Vagina (tissue), 2 donors: ENCODE data around the gene HOXA9. TPM values are rescaled to one million over a fixed set of nuclear protein-coding genes. Genes with fewer than 3 reads are reported as not detected.

Experiments used
- DNase-seq, 2 donors: peaks; one replicate each; pipeline ENCODE4 v3.0.0-alpha.2; 2017; ENCODE audit errors: extremely low spot score in 2 of 2
- H3K27ac ChIP-seq: fragments of 200-600 bp; sonication (generic); one replicate; pipeline ENCODE4 v1.5.1; 2019
- H3K27me3 ChIP-seq: fragments of 200-600 bp; sonication (generic); one replicate; pipeline ENCODE4 v1.5.1; 2019
- H3K36me3 ChIP-seq, 2 donors: fragments of 200-600 bp; sonication (generic); one replicate each; pipeline ENCODE4 v1.5.1; 2017 to 2019
- H3K4me1 ChIP-seq: fragments of 200-600 bp; sonication (generic); one replicate; pipeline ENCODE4 v1.5.1; 2019
- H3K4me3 ChIP-seq, 2 donors: fragments of 200-600 bp; sonication (generic); 1 replicate in 1 of 2; 2 replicates in 1 of 2; pipeline ENCODE4 v1.5.1; 2016 to 2019
- H3K9me3 ChIP-seq: fragments of 200-600 bp; sonication (generic); one replicate; pipeline ENCODE4 v1.5.1; 2019
- POLR2A ChIP-seq, 2 donors: fragments of 450-650 bp; IDR thresholded peaks; one replicate each; pipeline ENCODE4 v1.6.1; 2017; ENCODE audit warnings: antibody characterized with exemption in 2 of 2, mild to moderate bottlenecking in 2 of 2, moderate library complexity in 2 of 2
- POLR2AphosphoS5 ChIP-seq, 2 donors: sonication (generic); formaldehyde crosslinking; IDR thresholded peaks; one replicate each; pipeline ENCODE4 v1.9.0; 2017; ENCODE audit warnings: antibody characterized with exemption in 2 of 2, mild to moderate bottlenecking in 2 of 2, low read depth in 1 of 2; ENCODE audit not compliant: insufficient read depth in 1 of 2
- intact Hi-C: fragments of 100-400 bp; cut with DNase I; formaldehyde crosslinking; loops from one replicate; pipeline ENCODE4 v1.15.1; 2023
- total RNA-seq: library from RNA; depleted of rRNA; stranded (reverse); fragments of >200 nt; gene quantifications from one replicate; pipeline ENCODE4 v1.2.3, GENCODE V29; 2016
- TF ChIP-seq, protein P1 (sequence below), 3 experiments: fragments of 450-650 bp in 2 of 3; fragments of 200-600 bp in 1 of 3; sonication (generic) in 1 of 3; IDR thresholded peaks; one replicate each; pipeline ENCODE4 v1.5.1; 2017 to 2019; ENCODE audit warnings: antibody characterized with exemption in 3 of 3, mild to moderate bottlenecking in 2 of 3, moderate library complexity in 2 of 3

The HOXA9 gene
- total RNA-seq, 1 donor from 2014 or later, result 13.0 TPM

DNA sequence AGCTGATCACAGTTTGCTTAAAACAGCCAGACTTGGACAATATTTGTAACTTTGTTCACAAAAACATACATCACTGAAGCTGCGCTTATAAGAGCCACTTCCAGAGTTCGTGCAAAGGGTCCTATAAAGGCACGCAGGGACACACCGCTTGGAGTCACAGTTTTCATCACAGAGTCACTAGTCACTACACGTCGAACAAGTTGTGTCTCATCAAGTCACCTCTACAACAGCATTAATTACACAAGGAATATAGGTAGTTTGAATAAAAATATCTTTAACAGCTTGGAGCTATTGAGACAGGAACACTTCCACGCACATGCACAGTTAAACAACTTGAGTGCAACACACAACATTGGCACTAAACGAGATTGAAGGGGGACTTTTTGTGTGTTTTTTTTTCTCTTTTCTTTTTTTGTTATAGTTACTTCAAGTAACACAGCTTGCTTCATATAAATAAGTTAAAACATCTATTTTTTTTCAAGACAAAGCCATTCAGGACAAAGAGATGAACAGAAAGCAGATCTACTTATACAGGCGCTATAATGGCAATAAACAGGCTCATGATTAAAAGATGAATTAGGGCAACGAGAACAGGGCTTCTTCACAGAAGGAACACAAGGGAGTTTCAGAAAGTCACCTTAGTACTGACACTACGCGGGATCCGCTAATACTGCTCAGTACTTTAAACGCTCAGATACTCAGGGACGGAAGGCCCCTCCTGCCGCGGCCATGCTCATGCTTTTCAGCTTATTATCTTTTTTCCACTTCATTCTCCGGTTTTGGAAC lies 24.0 kb downstream of the HOXA9 start:
- Histone ChIP-seq H3K9me3 (no peaks in the 10 kb centered on the region), H3K27me3 (no peaks in the 10 kb centered on the region), H3K36me3 (peaks cover 0 to 11% of the 10 kb centered on the region in 2 donors), H3K4me1 (peaks cover 8% of the 10 kb centered on the region), H3K27ac (no peak overlapping the region), H3K4me3 (no peak overlapping the region)
- intact Hi-C loops, result no loop called here
- no peak for DNase-seq
- TF ChIP-seq POLR2AphosphoS5 (IDR thresholded peaks at IDR 0.05; ENCODE audit: insufficient read depth in 1 of 2, low read depth in 1 of 2) (no peak), POLR2A (IDR thresholded peaks at IDR 0.05) (no peak)
- TF ChIP-seq, protein P1, sequence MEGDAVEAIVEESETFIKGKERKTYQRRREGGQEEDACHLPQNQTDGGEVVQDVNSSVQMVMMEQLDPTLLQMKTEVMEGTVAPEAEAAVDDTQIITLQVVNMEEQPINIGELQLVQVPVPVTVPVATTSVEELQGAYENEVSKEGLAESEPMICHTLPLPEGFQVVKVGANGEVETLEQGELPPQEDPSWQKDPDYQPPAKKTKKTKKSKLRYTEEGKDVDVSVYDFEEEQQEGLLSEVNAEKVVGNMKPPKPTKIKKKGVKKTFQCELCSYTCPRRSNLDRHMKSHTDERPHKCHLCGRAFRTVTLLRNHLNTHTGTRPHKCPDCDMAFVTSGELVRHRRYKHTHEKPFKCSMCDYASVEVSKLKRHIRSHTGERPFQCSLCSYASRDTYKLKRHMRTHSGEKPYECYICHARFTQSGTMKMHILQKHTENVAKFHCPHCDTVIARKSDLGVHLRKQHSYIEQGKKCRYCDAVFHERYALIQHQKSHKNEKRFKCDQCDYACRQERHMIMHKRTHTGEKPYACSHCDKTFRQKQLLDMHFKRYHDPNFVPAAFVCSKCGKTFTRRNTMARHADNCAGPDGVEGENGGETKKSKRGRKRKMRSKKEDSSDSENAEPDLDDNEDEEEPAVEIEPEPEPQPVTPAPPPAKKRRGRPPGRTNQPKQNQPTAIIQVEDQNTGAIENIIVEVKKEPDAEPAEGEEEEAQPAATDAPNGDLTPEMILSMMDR (IDR thresholded peaks at IDR 0.05), result no peak

DNA sequence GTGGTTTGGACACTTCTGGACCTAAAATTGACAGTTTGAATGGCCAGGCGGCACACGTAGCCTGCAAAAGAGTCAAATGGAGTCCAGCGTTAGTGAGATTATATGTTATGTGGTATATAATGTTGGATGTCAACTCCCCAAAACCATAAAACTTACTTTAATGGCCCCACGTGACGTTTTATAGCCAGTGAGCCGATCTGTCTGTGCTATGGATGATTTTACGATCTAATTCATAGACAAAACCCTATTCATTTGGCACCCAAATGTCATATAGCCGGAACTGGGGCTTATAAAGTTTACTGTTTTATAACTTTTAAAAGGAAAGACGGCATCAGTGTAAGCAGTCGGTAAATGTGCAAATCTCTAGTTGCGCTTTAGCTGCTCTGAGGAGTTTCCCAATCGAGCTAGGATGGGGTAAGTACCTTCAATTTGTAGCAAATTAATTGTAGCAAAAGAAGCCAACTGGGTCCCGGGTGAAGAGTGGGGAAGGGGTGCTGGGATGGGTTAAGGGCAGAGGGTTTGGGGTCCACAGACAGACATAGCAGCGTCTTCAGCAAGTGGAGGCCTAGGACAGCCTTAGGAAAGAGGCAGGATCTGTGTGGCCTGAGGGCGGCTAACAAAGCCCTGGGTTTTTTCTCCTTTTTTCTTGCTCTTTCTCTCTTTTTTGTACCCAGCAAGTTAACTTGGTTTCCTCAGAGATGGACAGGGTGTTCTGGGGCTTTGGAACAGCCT lies 25.0 kb downstream of the HOXA9 start:
- Histone ChIP-seq H3K4me3 (no peak overlapping the region), H3K27ac (no peak overlapping the region), H3K4me1 (peaks cover 8% of the 10 kb centered on the region), H3K9me3 (no peaks in the 10 kb centered on the region), H3K27me3 (no peaks in the 10 kb centered on the region), H3K36me3 (peaks cover 0 to 11% of the 10 kb centered on the region in 2 donors)
- intact Hi-C loops, result no loop called here
- DNase-seq, result no peak
- TF ChIP-seq POLR2AphosphoS5 (IDR thresholded peaks at IDR 0.05; ENCODE audit: insufficient read depth in 1 of 2, low read depth in 1 of 2) (no peak), POLR2A (IDR thresholded peaks at IDR 0.05) (no peak)
- TF ChIP-seq, protein P1 (IDR thresholded peaks at IDR 0.05), result no peak

DNA sequence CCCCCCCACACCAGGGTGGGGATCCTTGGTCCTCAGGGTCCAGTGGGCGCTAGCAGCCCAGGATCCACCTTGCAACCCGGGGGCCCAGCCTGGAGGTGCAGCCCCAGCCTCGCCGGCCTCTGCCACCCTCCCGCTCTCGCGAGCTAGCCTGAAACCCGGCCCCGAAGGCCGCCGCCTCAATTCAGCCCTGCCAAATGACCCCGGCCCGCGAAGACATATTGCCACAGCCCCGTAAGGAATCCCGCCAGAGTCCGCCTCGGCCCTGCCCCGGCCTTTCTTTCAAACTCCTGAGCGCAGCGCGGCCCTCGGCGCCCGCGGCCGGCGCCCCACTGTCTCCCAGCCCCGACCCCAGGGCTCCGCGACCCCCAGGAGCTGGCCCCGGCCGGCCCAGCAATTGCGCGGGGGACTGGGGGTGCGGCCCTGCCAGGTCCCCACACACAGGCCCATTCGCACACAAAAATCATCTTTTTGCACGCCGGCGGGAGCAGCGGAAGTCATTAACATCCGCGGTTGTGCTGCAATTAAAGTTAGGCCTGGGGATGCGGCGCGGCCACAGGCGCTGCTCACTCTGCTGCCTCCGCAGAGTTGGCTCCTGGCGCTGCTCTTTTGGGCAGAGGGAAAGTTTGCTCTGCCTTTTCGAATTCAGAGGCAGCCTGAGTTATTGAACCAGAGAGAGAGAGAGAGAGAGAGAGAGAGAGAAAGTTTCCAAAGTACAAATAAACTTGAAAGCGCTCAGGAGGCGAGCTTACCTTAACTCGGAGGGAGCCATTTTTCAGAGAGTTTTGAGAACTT lies 25.8 kb downstream of the HOXA9 start:
- intact Hi-C loops, result no loop called here
- Histone ChIP-seq H3K36me3 (peaks cover 0 to 9% of the 10 kb centered on the region in 2 donors), H3K9me3 (no peaks in the 10 kb centered on the region), H3K27me3 (no peaks in the 10 kb centered on the region), H3K4me1 (peaks cover 8% of the 10 kb centered on the region), H3K27ac (no peak overlapping the region), H3K4me3 (peak overlapping the region in 1 of 2 donors; percentile 23)
- DNase-seq, result no peak
- TF ChIP-seq, protein P1 (IDR thresholded peaks at IDR 0.05), result no peak
- no peak for TF ChIP-seq POLR2AphosphoS5 (IDR thresholded peaks at IDR 0.05; ENCODE audit: insufficient read depth in 1 of 2, low read depth in 1 of 2)
- TF ChIP-seq POLR2A (IDR thresholded peaks at IDR 0.05), result no peak

GRCh38 chr7:27138985-27139333 lies 26.4 kb downstream of the HOXA9 start:
- TF ChIP-seq, protein P1 (IDR thresholded peaks at IDR 0.05), result no peak
- no peak for TF ChIP-seq POLR2A (IDR thresholded peaks at IDR 0.05)
- TF ChIP-seq POLR2AphosphoS5 (IDR thresholded peaks at IDR 0.05; ENCODE audit: insufficient read depth in 1 of 2, low read depth in 1 of 2), result no peak
- no peak overlapping the region for H3K4me3 ChIP-seq
- DNase-seq, result no peak
- peaks cover 0 to 4% of the 10 kb centered on the region in 2 donors for H3K36me3 ChIP-seq
- H3K9me3 ChIP-seq, result no peaks in the 10 kb centered on the region
- H3K27me3 ChIP-seq, result no peaks in the 10 kb centered on the region
- no peak overlapping the region for H3K27ac ChIP-seq
- intact Hi-C loops, result no loop called here
- peaks cover 8% of the 10 kb centered on the region for H3K4me1 ChIP-seq
